Measurements from ENCODE around the gene LEPROT.

GRCh38 chr1:65422241-65423203 is 2.1 kb downstream of the LEPROT start:
- no peak for TF ChIP-seq POLR2AphosphoS5 (IDR thresholded peaks at IDR 0.05)
- no peak for TF ChIP-seq POLR2A (IDR thresholded peaks at IDR 0.05)
- no peak for TF ChIP-seq CTCF (IDR thresholded peaks at IDR 0.05)

All from stomach (tissue), 4 donors.